ENCODE data around the gene SLC6A4. TPM values are rescaled to one million over a fixed set of nuclear protein-coding genes. Genes with fewer than 3 reads are reported as not detected.

Gene SLC6A4
- total RNA-seq, 4 donors from 2014 or later, result 0.11 to 0.50 (median 0.27) TPM

DNA sequence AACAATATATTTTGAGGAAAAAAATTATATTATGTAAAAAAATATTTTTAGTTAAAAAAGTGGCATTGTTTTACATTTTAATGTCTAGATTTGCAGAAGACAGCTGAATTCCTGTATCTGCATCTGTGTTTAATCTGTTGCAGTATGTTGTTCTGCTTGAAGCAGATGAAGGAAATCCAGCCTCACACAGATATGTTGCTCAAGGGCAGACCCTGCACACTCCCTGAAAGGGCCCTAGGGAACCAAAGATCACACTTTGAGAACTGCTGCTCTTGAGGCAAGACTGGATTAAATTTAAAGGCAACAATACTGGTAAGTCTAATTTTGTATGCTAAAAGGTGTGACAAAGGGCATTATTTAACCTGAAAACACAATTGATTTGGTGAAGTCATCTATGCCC is 16.4 kb upstream of the SLC6A4 start:
- Histone ChIP-seq H3K27me3 (no peaks in the 10 kb centered on the region), H3K4me3 (no peak overlapping the region), H3K36me3 (peaks cover 19 to 79% (median 43%) of the 10 kb centered on the region in 4 donors), H3K27ac (replicated peaks in 1 of 4) (no peak overlapping the region), H3K9me3 (no peaks in the 10 kb centered on the region), H3K4me1 (peaks cover 0 to 3% (median 0%) of the 10 kb centered on the region in 4 donors)
- intact Hi-C loops (cut with DNase I), result no loop called here
- TF ChIP-seq, protein P1, sequence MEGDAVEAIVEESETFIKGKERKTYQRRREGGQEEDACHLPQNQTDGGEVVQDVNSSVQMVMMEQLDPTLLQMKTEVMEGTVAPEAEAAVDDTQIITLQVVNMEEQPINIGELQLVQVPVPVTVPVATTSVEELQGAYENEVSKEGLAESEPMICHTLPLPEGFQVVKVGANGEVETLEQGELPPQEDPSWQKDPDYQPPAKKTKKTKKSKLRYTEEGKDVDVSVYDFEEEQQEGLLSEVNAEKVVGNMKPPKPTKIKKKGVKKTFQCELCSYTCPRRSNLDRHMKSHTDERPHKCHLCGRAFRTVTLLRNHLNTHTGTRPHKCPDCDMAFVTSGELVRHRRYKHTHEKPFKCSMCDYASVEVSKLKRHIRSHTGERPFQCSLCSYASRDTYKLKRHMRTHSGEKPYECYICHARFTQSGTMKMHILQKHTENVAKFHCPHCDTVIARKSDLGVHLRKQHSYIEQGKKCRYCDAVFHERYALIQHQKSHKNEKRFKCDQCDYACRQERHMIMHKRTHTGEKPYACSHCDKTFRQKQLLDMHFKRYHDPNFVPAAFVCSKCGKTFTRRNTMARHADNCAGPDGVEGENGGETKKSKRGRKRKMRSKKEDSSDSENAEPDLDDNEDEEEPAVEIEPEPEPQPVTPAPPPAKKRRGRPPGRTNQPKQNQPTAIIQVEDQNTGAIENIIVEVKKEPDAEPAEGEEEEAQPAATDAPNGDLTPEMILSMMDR (IDR thresholded peaks at IDR 0.05), result no peak
- no peak for TF ChIP-seq POLR2AphosphoS5 (IDR thresholded peaks at IDR 0.05)
- TF ChIP-seq EP300 (IDR thresholded peaks at IDR 0.05), result no peak
- no peak for TF ChIP-seq POLR2A (IDR thresholded peaks at IDR 0.05; ENCODE audit: low read depth)
- no peak for DNase-seq (ENCODE audit: extremely low spot score)

DNA sequence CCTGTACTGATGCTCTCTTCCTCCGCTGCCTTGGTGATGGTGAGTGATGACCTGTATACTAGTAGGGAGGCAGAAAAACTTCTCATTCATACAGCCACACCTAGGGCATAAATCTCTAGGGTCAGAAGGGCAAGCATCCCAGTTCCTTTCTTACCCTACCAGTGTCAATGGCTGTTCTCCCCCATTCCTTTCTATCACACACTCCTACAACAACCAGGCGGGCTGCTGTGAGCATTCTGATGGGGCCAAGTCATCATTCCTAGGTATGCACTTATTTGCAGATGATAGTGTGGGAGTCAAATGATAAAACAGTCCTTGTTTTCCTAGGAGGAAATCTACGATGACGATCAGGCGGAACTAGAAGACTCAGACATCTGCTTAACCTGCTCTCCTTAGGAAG is 14.0 kb upstream of the SLC6A4 start:
- Histone ChIP-seq H3K36me3 (peaks cover 23 to 61% (median 43%) of the 10 kb centered on the region in 4 donors), H3K27me3 (no peaks in the 10 kb centered on the region), H3K27ac (replicated peaks in 1 of 4) (no peak overlapping the region), H3K9me3 (no peaks in the 10 kb centered on the region), H3K4me1 (peaks cover 0 to 3% (median 0%) of the 10 kb centered on the region in 4 donors), H3K4me3 (no peak overlapping the region)
- DNase-seq (ENCODE audit: extremely low spot score), result no peak
- 96% methylated on average over 5 of the region's 5 CpGs for WGBS
- intact Hi-C loops (cut with DNase I), result no loop called here
- TF ChIP-seq POLR2A (IDR thresholded peaks at IDR 0.05; ENCODE audit: low read depth), result no peak

DNA sequence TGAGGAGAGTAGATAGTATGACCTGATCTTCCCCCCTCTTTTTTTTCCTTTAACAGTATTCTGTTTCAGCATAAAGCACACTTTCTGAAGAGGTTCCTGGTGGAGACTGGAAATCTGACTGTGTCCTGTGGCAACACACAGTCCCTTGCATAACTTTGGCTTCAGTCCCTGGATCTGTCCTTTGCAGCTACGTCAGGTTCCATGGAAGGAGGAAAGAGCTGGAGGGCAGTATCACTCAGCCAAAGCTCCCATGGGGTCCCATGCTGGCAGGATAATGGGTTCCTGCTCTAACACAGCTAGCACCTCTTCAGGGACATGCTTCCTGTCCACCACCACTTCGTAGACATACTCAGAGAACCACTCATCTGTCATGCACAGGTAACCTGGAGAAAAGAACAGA is 13.3 kb upstream of the SLC6A4 start:
- no peak for DNase-seq (ENCODE audit: extremely low spot score)
- no peak overlapping the region for H3K4me3 ChIP-seq
- 78% methylated on average over 2 of the region's 2 CpGs for WGBS
- no peaks in the 10 kb centered on the region for H3K27me3 ChIP-seq
- no peak for TF ChIP-seq POLR2AphosphoS5 (IDR thresholded peaks at IDR 0.05)
- no peak for TF ChIP-seq POLR2A (IDR thresholded peaks at IDR 0.05; ENCODE audit: low read depth)
- TF ChIP-seq EP300 (IDR thresholded peaks at IDR 0.05), result no peak
- TF ChIP-seq, protein P1 (IDR thresholded peaks at IDR 0.05), result no peak
- H3K36me3 ChIP-seq, result peaks cover 23 to 60% (median 42%) of the 10 kb centered on the region in 4 donors
- intact Hi-C loops (cut with DNase I), result no loop called here
- no peak overlapping the region for H3K27ac ChIP-seq (replicated peaks in 1 of 4)
- H3K9me3 ChIP-seq, result no peaks in the 10 kb centered on the region
- peaks cover 0 to 3% (median 0%) of the 10 kb centered on the region in 4 donors for H3K4me1 ChIP-seq

DNA sequence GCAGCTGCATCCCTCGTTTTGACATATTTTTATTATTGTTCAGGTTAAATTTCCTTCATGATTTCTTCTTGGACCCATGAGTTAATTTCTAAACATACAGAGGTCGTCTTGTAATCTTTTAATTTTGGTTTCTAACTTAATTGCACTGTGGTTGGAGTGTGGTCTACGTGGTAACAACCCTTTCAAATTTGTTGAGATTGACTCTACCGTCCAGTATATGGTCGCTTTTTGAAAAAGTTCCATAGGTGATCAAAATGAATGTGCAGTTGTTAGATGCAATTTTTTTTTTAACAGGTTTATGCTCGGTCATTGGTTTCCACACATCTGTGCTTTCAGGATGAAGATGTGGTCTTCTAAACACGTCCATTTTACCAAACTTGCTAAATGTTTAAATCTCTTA is 11.0 kb upstream of the SLC6A4 start:
- Histone ChIP-seq H3K9me3 (no peaks in the 10 kb centered on the region), H3K4me1 (peaks cover 0 to 3% (median 0%) of the 10 kb centered on the region in 4 donors), H3K4me3 (no peak overlapping the region), H3K27ac (replicated peaks in 1 of 4) (no peak overlapping the region), H3K27me3 (peaks cover 0 to 6% (median 0%) of the 10 kb centered on the region in 4 donors), H3K36me3 (peaks cover 23 to 46% (median 35%) of the 10 kb centered on the region in 4 donors)
- TF ChIP-seq, protein P1 (IDR thresholded peaks at IDR 0.05), result no peak
- no peak for TF ChIP-seq POLR2A (IDR thresholded peaks at IDR 0.05; ENCODE audit: low read depth)
- no peak for TF ChIP-seq POLR2AphosphoS5 (IDR thresholded peaks at IDR 0.05)
- TF ChIP-seq EP300 (IDR thresholded peaks at IDR 0.05), result no peak
- 88% methylated on average over 7 of the region's 7 CpGs for WGBS
- intact Hi-C loops (cut with DNase I), result no loop called here
- no peak for DNase-seq (ENCODE audit: extremely low spot score)

DNA sequence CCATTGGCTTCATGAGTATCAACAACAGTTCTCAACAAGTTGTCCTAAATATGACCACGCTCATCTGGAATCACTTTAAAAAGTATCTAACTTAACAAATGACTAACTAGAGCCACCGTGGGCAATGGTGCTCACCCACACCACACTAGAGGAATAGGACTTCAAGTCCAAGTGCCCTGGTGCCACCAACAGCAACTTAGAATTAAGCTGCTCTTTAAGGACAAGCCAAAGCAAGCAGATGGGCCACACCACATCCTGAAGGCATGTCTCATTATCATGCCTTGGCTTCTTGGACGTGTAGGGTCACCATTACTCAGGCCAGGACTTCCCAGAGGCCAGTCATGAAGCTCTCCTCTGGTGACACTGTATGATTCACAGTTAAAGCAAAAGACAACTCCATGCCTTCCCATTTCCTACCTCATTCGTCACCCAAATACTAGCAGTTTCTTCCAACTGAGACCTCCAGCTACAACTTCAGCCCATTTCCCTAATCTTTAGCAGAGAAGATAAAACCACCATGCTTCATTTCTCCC is 9.4 kb upstream of the SLC6A4 start:
- Histone ChIP-seq H3K4me1 (peaks cover 0 to 3% (median 0%) of the 10 kb centered on the region in 4 donors), H3K27me3 (peaks cover 0 to 20% (median 0%) of the 10 kb centered on the region in 4 donors), H3K27ac (replicated peaks in 1 of 4) (no peak overlapping the region), H3K36me3 (peaks cover 20 to 36% (median 28%) of the 10 kb centered on the region in 4 donors), H3K9me3 (no peaks in the 10 kb centered on the region), H3K4me3 (no peak overlapping the region)
- DNase-seq (ENCODE audit: extremely low spot score), result no peak
- TF ChIP-seq POLR2AphosphoS5 (IDR thresholded peaks at IDR 0.05), result no peak
- TF ChIP-seq POLR2A (IDR thresholded peaks at IDR 0.05; ENCODE audit: low read depth), result no peak
- TF ChIP-seq EP300 (IDR thresholded peaks at IDR 0.05), result no peak
- TF ChIP-seq, protein P1 (IDR thresholded peaks at IDR 0.05), result no peak
- 92% methylated on average over 4 of the region's 4 CpGs for WGBS
- intact Hi-C loops (cut with DNase I), result no loop called here
